NB4 (cell line): ENCODE measurements around the gene RETSAT.

ENCODE experiments used
- MAX ChIP-seq: IDR thresholded peaks from 2 replicates; pipeline ENCODE4 v1.6.1; 2011; ENCODE audit warnings: low read depth, low read length
- MYC ChIP-seq: IDR thresholded peaks from 2 replicates; pipeline ENCODE4 v1.6.1; 2011; ENCODE audit warnings: low read depth, low read length
- POLR2A ChIP-seq: IDR thresholded peaks from 2 replicates; pipeline ENCODE4 v1.6.1; 2011; ENCODE audit warnings: mild to moderate bottlenecking; ENCODE audit not compliant: insufficient read length; ENCODE audit errors: extremely low read depth
- TF ChIP-seq, protein P1 (sequence below): IDR thresholded peaks from one replicate; pipeline ENCODE4 v1.5.1; 2012; ENCODE audit warnings: low read depth, low read length

GRCh38 chr2:85394976-85395375, 40.6 kb upstream of the RETSAT start:
- TF ChIP-seq POLR2A (no peak), MYC (no peak), MAX (no peak)
- TF ChIP-seq, protein P1, sequence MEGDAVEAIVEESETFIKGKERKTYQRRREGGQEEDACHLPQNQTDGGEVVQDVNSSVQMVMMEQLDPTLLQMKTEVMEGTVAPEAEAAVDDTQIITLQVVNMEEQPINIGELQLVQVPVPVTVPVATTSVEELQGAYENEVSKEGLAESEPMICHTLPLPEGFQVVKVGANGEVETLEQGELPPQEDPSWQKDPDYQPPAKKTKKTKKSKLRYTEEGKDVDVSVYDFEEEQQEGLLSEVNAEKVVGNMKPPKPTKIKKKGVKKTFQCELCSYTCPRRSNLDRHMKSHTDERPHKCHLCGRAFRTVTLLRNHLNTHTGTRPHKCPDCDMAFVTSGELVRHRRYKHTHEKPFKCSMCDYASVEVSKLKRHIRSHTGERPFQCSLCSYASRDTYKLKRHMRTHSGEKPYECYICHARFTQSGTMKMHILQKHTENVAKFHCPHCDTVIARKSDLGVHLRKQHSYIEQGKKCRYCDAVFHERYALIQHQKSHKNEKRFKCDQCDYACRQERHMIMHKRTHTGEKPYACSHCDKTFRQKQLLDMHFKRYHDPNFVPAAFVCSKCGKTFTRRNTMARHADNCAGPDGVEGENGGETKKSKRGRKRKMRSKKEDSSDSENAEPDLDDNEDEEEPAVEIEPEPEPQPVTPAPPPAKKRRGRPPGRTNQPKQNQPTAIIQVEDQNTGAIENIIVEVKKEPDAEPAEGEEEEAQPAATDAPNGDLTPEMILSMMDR = no peak
